Endodermal cell (in vitro differentiated cells): ENCODE data around the gene IQCN. TPM values are rescaled to one million over a fixed set of nuclear protein-coding genes. Genes with fewer than 3 reads are reported as not detected.

Experiments used
- DNase-seq: peaks from one replicate; pipeline ENCODE4 v3.0.0-alpha.2; 2017
- H3K27ac ChIP-seq: 2 replicates; pipeline ENCODE4 v1.5.1; 2013; ENCODE audit warnings: mild to moderate bottlenecking, low read depth, low read length, moderate library complexity
- H3K27me3 ChIP-seq: 2 replicates; pipeline ENCODE4 v1.6.1; 2013; ENCODE audit warnings: mild to moderate bottlenecking, low read length, moderate library complexity; ENCODE audit not compliant: insufficient read depth, control insufficient read depth, poor library complexity, severe bottlenecking
- H3K36me3 ChIP-seq: 2 replicates; pipeline ENCODE4 v1.7.0; 2013; ENCODE audit warnings: mild to moderate bottlenecking, low read length, moderate library complexity; ENCODE audit not compliant: control insufficient read depth, insufficient read depth
- H3K4me1 ChIP-seq: one replicate; pipeline ENCODE4 v1.7.0; 2013; ENCODE audit warnings: low read length; ENCODE audit not compliant: control insufficient read depth, insufficient read depth
- H3K4me3 ChIP-seq: 2 replicates; pipeline ENCODE4 v1.5.1; 2013; ENCODE audit warnings: mild to moderate bottlenecking, low read length, moderate library complexity
- H3K9ac ChIP-seq: 2 replicates; pipeline ENCODE4 v1.6.1; 2013; ENCODE audit warnings: mild to moderate bottlenecking, low read length, moderate library complexity; ENCODE audit not compliant: poor library complexity, severe bottlenecking; ENCODE audit errors: extremely low read depth
- H3K9me3 ChIP-seq: 2 replicates; pipeline ENCODE4 v1.6.1; 2013; ENCODE audit warnings: mild to moderate bottlenecking, low read length, moderate library complexity; ENCODE audit not compliant: control insufficient read depth
- H3K27ac Mint-ChIP-seq: 2 replicates; pipeline ENCODE4 v1.8.0; 2020; ENCODE audit warnings: mixed read lengths
- H3K27me3 Mint-ChIP-seq: 2 replicates; pipeline ENCODE4 v1.8.0; 2021; ENCODE audit warnings: mild to moderate bottlenecking, mixed read lengths; ENCODE audit not compliant: insufficient read depth
- H3K36me3 Mint-ChIP-seq: 2 replicates; pipeline ENCODE4 v1.8.0; 2020; ENCODE audit warnings: low read depth, mixed read lengths
- H3K4me1 Mint-ChIP-seq: 2 replicates; pipeline ENCODE4 v1.8.0; 2020; ENCODE audit warnings: mixed read lengths
- H3K4me3 Mint-ChIP-seq: 2 replicates; pipeline ENCODE4 v1.8.0; 2020; ENCODE audit warnings: mild to moderate bottlenecking, moderate library complexity, mixed read lengths
- H3K9me3 Mint-ChIP-seq: 2 replicates; pipeline ENCODE4 v1.8.0; 2020; ENCODE audit warnings: mild to moderate bottlenecking, mixed read lengths
- WGBS, 2 experiments: methylation state at CpG; one replicate each; pipeline versions ENCODE4 v1.1.5 to v1.1.7; 2013; ENCODE audit warnings: missing lambda C conversion rate in 2 of 2, mixed read lengths in 1 of 2; ENCODE audit not compliant: insufficient coverage in 1 of 2, insufficient read length in 1 of 2; 5-methylcytosine and 5-hydroxymethylcytosine counted together
- total RNA-seq, 2 donors: library from RNA; stranded (reverse); fragmentation: NEBNext Ultra II Directional in 1 of 2; extraction: Animal tissue kit (Norgen Biotek cat#: 25700) in 1 of 2; gene quantifications; 2 replicates in 1 of 2; 3 replicates in 1 of 2; pipeline ENCODE4 v1.2.1, GENCODE V29; 2021
- TF ChIP-seq, protein P1 (sequence below): fragments of 200-600 bp; sonication (generic); conservative IDR thresholded peaks from 2 replicates; pipeline ENCODE4 v1.5.0; 2021; ENCODE audit warnings: antibody characterized with exemption, mild to moderate bottlenecking

Gene IQCN
- total RNA-seq, 2 donors from 2014 or later = 2.4 to 3.3 TPM

DNA sequence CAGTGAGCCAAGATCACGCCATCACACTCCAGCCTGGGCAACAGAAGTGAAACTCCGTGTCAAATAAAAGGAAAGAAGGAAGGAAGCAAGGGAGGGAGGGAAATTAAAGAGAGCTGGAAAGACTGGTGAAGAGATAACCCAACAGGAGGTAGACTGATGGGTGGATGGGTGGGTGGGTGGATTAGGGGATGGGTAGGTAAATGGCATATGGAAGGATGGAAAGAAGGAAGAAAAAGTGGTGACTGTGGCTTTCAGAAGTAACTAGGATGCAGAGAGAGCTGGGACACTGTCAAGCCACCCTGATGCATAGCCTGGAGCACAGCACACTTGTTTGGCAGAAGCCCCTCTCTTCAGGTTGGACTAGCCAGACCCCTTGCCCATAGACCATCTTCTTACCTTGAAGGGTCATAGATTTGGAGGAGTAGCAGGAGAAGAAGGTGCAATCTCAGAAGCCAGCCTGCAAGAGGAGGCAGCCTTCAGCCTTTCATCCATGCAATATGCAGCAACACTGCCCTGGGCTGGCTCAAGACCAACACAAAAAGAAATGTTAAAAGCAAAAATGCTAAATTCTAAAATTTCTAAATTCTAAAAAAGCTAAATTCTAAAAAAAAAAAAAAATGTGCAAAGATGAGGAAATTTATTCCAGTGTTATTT, 5.1 kb downstream of the IQCN start:
- Histone ChIP-seq H3K9me3 (no peaks in the 10 kb centered on the region), H3K4me1 (no peaks in the 10 kb centered on the region), H3K4me3 (no peak overlapping the region), H3K9ac (no peak overlapping the region), H3K27ac (no peak overlapping the region), H3K27me3 (no peaks in the 10 kb centered on the region), H3K36me3 (no peaks in the 10 kb centered on the region)
- no peak for DNase-seq
- Mint-ChIP-seq H3K27ac (no peak overlapping the region), H3K4me3 (no peak overlapping the region), H3K36me3 (peaks cover 18% of the 10 kb centered on the region), H3K9me3 (no peaks in the 10 kb centered on the region), H3K27me3 (peaks cover 2% of the 10 kb centered on the region), H3K4me1 (no peaks in the 10 kb centered on the region)
- TF ChIP-seq, protein P1, sequence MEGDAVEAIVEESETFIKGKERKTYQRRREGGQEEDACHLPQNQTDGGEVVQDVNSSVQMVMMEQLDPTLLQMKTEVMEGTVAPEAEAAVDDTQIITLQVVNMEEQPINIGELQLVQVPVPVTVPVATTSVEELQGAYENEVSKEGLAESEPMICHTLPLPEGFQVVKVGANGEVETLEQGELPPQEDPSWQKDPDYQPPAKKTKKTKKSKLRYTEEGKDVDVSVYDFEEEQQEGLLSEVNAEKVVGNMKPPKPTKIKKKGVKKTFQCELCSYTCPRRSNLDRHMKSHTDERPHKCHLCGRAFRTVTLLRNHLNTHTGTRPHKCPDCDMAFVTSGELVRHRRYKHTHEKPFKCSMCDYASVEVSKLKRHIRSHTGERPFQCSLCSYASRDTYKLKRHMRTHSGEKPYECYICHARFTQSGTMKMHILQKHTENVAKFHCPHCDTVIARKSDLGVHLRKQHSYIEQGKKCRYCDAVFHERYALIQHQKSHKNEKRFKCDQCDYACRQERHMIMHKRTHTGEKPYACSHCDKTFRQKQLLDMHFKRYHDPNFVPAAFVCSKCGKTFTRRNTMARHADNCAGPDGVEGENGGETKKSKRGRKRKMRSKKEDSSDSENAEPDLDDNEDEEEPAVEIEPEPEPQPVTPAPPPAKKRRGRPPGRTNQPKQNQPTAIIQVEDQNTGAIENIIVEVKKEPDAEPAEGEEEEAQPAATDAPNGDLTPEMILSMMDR = no peak
- WGBS, 2 experiments = 88 to 92% methylated on average over 2 of the region's 2 CpGs

DNA sequence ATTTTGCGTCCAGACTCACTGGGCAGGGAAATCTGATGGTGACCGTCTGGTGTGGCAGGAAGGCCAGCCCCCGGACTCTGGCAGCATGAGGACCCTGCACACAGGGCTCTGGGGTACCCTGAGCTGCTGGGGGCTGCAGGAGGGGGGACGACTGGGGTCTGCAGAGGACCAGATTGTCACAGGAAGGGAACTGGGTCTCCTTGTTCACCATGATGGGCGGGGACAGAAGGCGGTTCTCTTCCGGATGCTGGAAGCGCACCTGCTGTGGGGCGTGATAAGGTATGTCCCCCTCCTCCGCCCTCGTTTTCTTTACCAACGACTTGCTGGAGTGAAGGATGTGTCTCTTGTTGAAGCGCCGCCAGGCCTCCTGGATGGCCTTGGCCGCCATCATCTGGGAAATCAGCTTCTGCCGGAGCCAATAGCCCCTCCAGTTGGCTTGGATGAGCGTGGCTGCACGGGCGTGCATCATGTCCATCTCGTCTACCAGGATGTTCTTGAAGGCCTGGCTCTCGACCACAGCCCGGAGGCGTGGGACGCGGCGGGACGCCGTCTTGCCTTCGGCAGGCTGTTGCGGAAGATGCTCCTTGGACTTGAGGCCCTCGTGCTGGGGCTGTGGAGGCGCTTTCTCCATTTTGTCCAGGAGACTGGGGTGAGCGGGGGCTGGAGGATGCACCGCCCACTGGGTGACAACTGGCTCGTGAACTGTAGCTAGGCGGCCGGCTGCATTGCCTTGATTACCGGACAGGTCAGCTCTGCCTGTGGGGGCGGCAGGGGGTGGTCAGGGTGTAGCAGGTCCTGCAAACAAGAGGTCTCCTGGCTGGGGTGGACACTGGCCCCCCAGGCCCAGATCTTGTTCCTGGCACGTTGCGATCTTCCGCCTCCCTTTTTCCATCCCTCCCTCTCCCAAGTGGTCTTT, 7.2 kb downstream of the IQCN start:
- Mint-ChIP-seq H3K4me3 (no peak overlapping the region), H3K27me3 (peaks cover under 1% of the 10 kb centered on the region), H3K9me3 (no peaks in the 10 kb centered on the region), H3K27ac (no peak overlapping the region), H3K36me3 (peaks cover 18% of the 10 kb centered on the region), H3K4me1 (no peaks in the 10 kb centered on the region)
- Histone ChIP-seq H3K4me3 (no peak overlapping the region), H3K9ac (no peak overlapping the region), H3K27me3 (no peaks in the 10 kb centered on the region), H3K4me1 (no peaks in the 10 kb centered on the region), H3K9me3 (no peaks in the 10 kb centered on the region), H3K27ac (no peak overlapping the region), H3K36me3 (no peaks in the 10 kb centered on the region)
- TF ChIP-seq, protein P1 = no peak
- WGBS, 2 experiments = 93 to 95% methylated on average over 31 to 42 of the region's 42 CpGs
- no peak for DNase-seq

DNA sequence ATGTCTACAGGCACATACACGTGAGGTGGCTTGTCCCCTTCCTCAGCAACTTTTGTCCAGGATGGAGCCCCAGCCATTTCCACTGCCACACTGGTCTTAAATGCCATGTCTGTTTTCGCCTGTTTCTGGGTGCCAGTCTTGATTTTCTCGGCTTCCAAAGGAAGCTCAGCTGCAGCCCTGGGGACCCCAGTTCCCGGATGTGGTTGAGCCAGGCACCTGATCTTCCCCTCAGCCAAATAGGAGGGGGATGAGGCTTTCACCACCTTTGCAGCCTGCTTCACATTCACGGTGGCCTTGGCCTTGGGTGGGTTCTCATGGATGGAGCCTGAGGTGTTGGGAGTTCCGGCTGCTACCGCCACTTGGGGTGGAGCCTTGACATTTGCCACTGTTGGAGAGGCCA, 8.7 kb downstream of the IQCN start:
- no peak overlapping the region for H3K4me3 ChIP-seq
- Mint-ChIP-seq H3K9me3 (no peaks in the 10 kb centered on the region), H3K36me3 (peaks cover 18% of the 10 kb centered on the region), H3K4me3 (no peak overlapping the region), H3K27ac (no peak overlapping the region), H3K4me1 (no peaks in the 10 kb centered on the region), H3K27me3 (peaks cover 8% of the 10 kb centered on the region)
- no peaks in the 10 kb centered on the region for H3K4me1 ChIP-seq
- TF ChIP-seq, protein P1 = no peak
- 94 to 100% methylated on average over 5 to 7 of the region's 7 CpGs for WGBS, 2 experiments
- H3K36me3 ChIP-seq = no peaks in the 10 kb centered on the region
- H3K9me3 ChIP-seq = no peaks in the 10 kb centered on the region
- H3K27me3 ChIP-seq = no peaks in the 10 kb centered on the region
- H3K9ac ChIP-seq = no peak overlapping the region
- H3K27ac ChIP-seq = no peak overlapping the region
- no peak for DNase-seq
